Stomach (tissue), 9 donors: ENCODE measurements around the gene RAB7B. TPM values are rescaled to one million over a fixed set of nuclear protein-coding genes. Genes with fewer than 3 reads are reported as not detected.

Experiments used
- DNase-seq, 2 donors: peaks; one replicate each; pipeline versions ENCODE4 v3.0.0 to v3.0.0-alpha.2; 2013 to 2019
- H3K27ac ChIP-seq, 5 donors: fragments of 200-600 bp in 4 of 5; sonication (generic) in 4 of 5; one replicate each; pipeline ENCODE4 v1.5.1; 2013 to 2019; ENCODE audit warnings: mild to moderate bottlenecking in 1 of 5, moderate library complexity in 1 of 5
- H3K27me3 ChIP-seq, 3 donors: fragments of 200-600 bp; sonication (generic); one replicate each; pipeline ENCODE4 v1.5.1; 2017 to 2019; ENCODE audit warnings: mixed run types in 1 of 3
- H3K36me3 ChIP-seq, 4 donors: fragments of 200-600 bp; sonication (generic); 1 replicate in 3 of 4; 2 replicates in 1 of 4; pipeline ENCODE4 v1.5.1; 2016 to 2019
- H3K4me1 ChIP-seq, 4 donors: fragments of 200-600 bp; sonication (generic); one replicate each; pipeline ENCODE4 v1.5.1; 2016 to 2019
- H3K4me3 ChIP-seq, 4 donors: fragments of 200-600 bp; sonication (generic) in 3 of 4; one replicate each; pipeline ENCODE4 v1.5.1; 2016 to 2019; ENCODE audit warnings: mild to moderate bottlenecking in 1 of 4
- H3K9me3 ChIP-seq, 4 donors: fragments of 200-600 bp; sonication (generic); one replicate each; pipeline ENCODE4 v1.5.1; 2016 to 2019
- CTCF ChIP-seq, 7 experiments: fragments of 450-650 bp in 4 of 7; fragments of 200-600 bp in 3 of 7; sonication (generic) in 3 of 7; IDR thresholded peaks; one replicate each; pipeline ENCODE4 v1.5.1; 2016 to 2019; ENCODE audit warnings: antibody characterized with exemption in 7 of 7, control low read depth in 2 of 7, mild to moderate bottlenecking in 1 of 7
- EP300 ChIP-seq: sonication (generic); formaldehyde crosslinking; IDR thresholded peaks from one replicate; pipeline ENCODE4 v1.6.1; 2017; ENCODE audit warnings: antibody characterized with exemption
- POLR2A ChIP-seq, 4 donors: fragments of 450-650 bp; IDR thresholded peaks; one replicate each; pipeline ENCODE4 v1.6.1; 2016; ENCODE audit warnings: antibody characterized with exemption in 4 of 4, control low read depth in 2 of 4, mild to moderate bottlenecking in 1 of 4, moderate library complexity in 1 of 4
- POLR2AphosphoS5 ChIP-seq, 3 donors: sonication (generic); formaldehyde crosslinking; IDR thresholded peaks; one replicate each; pipeline ENCODE4 v1.6.1; 2016; ENCODE audit warnings: antibody characterized with exemption in 3 of 3
- WGBS, 5 donors: extraction: QIAGEN DNeasy Blood & Tissue Kit in 3 of 5; methylation state at CpG; one replicate each; pipeline versions ENCODE4 v1.1.5 to v1.1.7; 2013 to 2018; 5-methylcytosine and 5-hydroxymethylcytosine counted together
- intact Hi-C: fragments of 100-400 bp; cut with DNase I; formaldehyde crosslinking; loops from one replicate; pipeline ENCODE4 v1.15.1; 2023; ENCODE audit warnings: low total_unique reads
- polyA plus RNA-seq, 3 donors: library from polyadenylated mRNA; stranded (reverse); fragments of 200-250 nt; gene quantifications; one replicate each; pipeline ENCODE4 v1.2.3, GENCODE V29; 2013
- total RNA-seq, 5 donors: library from RNA; depleted of rRNA; stranded (reverse); fragments of >200 nt; gene quantifications; one replicate each; pipeline versions ENCODE4 v1.1.0 to v1.2.3, GENCODE V29; 2014 to 2016
- donor health status: healthy with polysubstance abuse.
- donor health status: Bipolar disorder and iron deficiency.
- donor health status: healthy.

Gene RAB7B
- total and polyA plus RNA-seq, 8 donors, result 0.89 to 14.0 (median 6.2) TPM; not detected in 1

- intact Hi-C loops, result no loop called here
- H3K27me3 ChIP-seq, result peaks cover 0 to 44% (median 3%) of the 10 kb centered on the region in 3 donors
- peaks cover 6 to 40% (median 26%) of the 10 kb centered on the region in 4 donors for H3K4me1 ChIP-seq
- H3K4me3 ChIP-seq, result peak within 1 kb of the TSS in 3 of 4 donors; percentile 19 to 35 (median 27)
- no peaks in the 10 kb centered on the region for H3K36me3 ChIP-seq
- no peaks in the 10 kb centered on the region for H3K9me3 ChIP-seq
- peak; percentile 65 to 83 for DNase-seq
- WGBS, 5 donors, result 17 to 44% (median 26%) methylated on average over 7 of the region's 7 CpGs
- peak within 1 kb of the TSS; percentile 30 to 77 (median 71) for H3K27ac ChIP-seq
- TF ChIP-seq POLR2AphosphoS5 (IDR thresholded peaks at IDR 0.05) (peak in 2 of 3 donors; percentile 51 to 72), POLR2A (IDR thresholded peaks at IDR 0.05) (no peak)
These were observed 60.0 kb downstream of the RAB7B start, which contains the start of gene SLC26A9 for GRCh38 chr1:205943245-205943644. Gene SLC26A9, minus strand, starts transcription at chr1:205943456. Its CDS starts 7,636 bp downstream, at chr1:205935820.

- 63 to 82% (median 79%) methylated on average over 12 of the region's 12 CpGs for WGBS, 5 donors
- H3K4me1 ChIP-seq, result peaks cover 6 to 37% (median 22%) of the 10 kb centered on the region in 4 donors
- peak overlapping the region in 3 of 4 donors; percentile 19 to 35 (median 27) for H3K4me3 ChIP-seq
- no peaks in the 10 kb centered on the region for H3K36me3 ChIP-seq
- no peaks in the 10 kb centered on the region for H3K9me3 ChIP-seq
- TF ChIP-seq POLR2AphosphoS5 (IDR thresholded peaks at IDR 0.05) (no peak), CTCF (IDR thresholded peaks at IDR 0.05) (no peak), EP300 (no peak)
- intact Hi-C loops, result no loop called here
- H3K27me3 ChIP-seq, result peaks cover 0 to 44% (median 3%) of the 10 kb centered on the region in 3 donors
- H3K27ac ChIP-seq, result peak overlapping the region; percentile 30 to 77 (median 71)
- no peak for DNase-seq
These were observed 60.5 kb downstream of the RAB7B start for GRCh38 chr1:205942631-205943159.

- 34 to 65% (median 53%) methylated on average over 2 to 5 of the region's 5 CpGs for WGBS, 5 donors
- Histone ChIP-seq H3K36me3 (no peaks in the 10 kb centered on the region), H3K9me3 (no peaks in the 10 kb centered on the region), H3K27ac (peak overlapping the region in 3 of 5 donors; percentile 71 to 77 (median 72)), H3K4me3 (peak overlapping the region in 1 of 4 donors; percentile 35), H3K27me3 (peaks cover 0 to 35% (median 3%) of the 10 kb centered on the region in 3 donors), H3K4me1 (peaks cover 6 to 30% (median 14%) of the 10 kb centered on the region in 4 donors)
- DNase-seq, result peak; percentile 54 to 86
- TF ChIP-seq POLR2AphosphoS5 (IDR thresholded peaks at IDR 0.05) (peak in 2 of 3 donors; percentile 35 to 48), CTCF (IDR thresholded peaks at IDR 0.05) (no peak), POLR2A (IDR thresholded peaks at IDR 0.05) (no peak)
- intact Hi-C loops, result no loop called here
These were observed 62.5 kb downstream of the RAB7B start for GRCh38 chr1:205940710-205941109.

- 35 to 53% (median 40%) methylated on average over 7 of the region's 7 CpGs for WGBS, 5 donors
- Histone ChIP-seq H3K27ac (peak overlapping the region in 3 of 5 donors; percentile 71 to 77 (median 72)), H3K4me3 (no peak overlapping the region), H3K9me3 (no peaks in the 10 kb centered on the region), H3K36me3 (no peaks in the 10 kb centered on the region), H3K4me1 (peaks cover 6 to 30% (median 14%) of the 10 kb centered on the region in 4 donors), H3K27me3 (peaks cover 0 to 35% (median 3%) of the 10 kb centered on the region in 3 donors)
- peak; percentile 68 to 86 for DNase-seq
- TF ChIP-seq CTCF (IDR thresholded peaks at IDR 0.05) (peak in 2 of 7 experiments; percentile 11 to 22), POLR2AphosphoS5 (IDR thresholded peaks at IDR 0.05) (peak in 2 of 3 donors; percentile 17 to 49), POLR2A (IDR thresholded peaks at IDR 0.05) (no peak)
- intact Hi-C loops, result no loop called here
These were observed 63.4 kb downstream of the RAB7B start for GRCh38 chr1:205939690-205940330.
